Liver (tissue), 3 donors: ENCODE data around the gene SPATS2.

Experiments used
- GABPA ChIP-seq, 2 donors: IDR thresholded peaks in 1 of 2; conservative IDR thresholded peaks in 1 of 2; 2 replicates each; pipeline ENCODE4 v1.6.1; 2016; ENCODE audit warnings: antibody characterized with exemption in 2 of 2, mild to moderate bottlenecking in 1 of 2, moderate library complexity in 1 of 2
- JUND ChIP-seq, 2 donors: IDR thresholded peaks; 2 replicates each; pipeline ENCODE4 v1.6.1; 2016; ENCODE audit warnings: antibody characterized with exemption in 2 of 2
- TF ChIP-seq, protein P1 (sequence below): fragments of 150-350 bp; IDR thresholded peaks from 2 replicates; pipeline ENCODE4 v1.5.1; 2017; ENCODE audit warnings: improper control_type of control experiment, low read depth, low read length; ENCODE audit not compliant: missing input control
- donor health status: healthy.
- donor health status: healthy.

DNA sequence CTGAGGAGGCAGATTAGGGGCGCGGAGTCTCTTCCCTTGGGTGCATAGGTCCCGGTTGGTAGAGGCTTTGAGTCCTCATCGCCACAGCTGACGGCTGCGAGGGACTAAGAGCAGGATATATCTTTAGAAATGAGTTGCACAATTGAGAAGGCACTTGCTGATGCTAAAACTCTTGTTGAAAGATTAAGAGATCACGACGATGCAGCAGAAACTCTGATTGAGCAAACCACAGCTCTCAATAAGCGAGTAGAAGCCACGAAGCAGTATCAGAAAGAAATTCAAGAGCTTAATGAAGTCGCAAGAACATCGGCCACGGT lies 22.1 kb downstream of the SPATS2 start:
- TF ChIP-seq, protein P1, sequence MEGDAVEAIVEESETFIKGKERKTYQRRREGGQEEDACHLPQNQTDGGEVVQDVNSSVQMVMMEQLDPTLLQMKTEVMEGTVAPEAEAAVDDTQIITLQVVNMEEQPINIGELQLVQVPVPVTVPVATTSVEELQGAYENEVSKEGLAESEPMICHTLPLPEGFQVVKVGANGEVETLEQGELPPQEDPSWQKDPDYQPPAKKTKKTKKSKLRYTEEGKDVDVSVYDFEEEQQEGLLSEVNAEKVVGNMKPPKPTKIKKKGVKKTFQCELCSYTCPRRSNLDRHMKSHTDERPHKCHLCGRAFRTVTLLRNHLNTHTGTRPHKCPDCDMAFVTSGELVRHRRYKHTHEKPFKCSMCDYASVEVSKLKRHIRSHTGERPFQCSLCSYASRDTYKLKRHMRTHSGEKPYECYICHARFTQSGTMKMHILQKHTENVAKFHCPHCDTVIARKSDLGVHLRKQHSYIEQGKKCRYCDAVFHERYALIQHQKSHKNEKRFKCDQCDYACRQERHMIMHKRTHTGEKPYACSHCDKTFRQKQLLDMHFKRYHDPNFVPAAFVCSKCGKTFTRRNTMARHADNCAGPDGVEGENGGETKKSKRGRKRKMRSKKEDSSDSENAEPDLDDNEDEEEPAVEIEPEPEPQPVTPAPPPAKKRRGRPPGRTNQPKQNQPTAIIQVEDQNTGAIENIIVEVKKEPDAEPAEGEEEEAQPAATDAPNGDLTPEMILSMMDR = no peak
- TF ChIP-seq JUND (IDR thresholded peaks at IDR 0.05) (no peak), GABPA (IDR thresholded peaks at IDR 0.05 in 1 of 2, conservative IDR thresholded peaks at IDR 0.05 in 1 of 2) (no peak)
